Smooth muscle cell (in vitro differentiated cells): ENCODE data around the gene TBC1D24. TPM values are rescaled to one million over a fixed set of nuclear protein-coding genes. Genes with fewer than 3 reads are reported as not detected.

Experiments used
- DNase-seq: peaks from one replicate; lab custom pipeline; 2025; ENCODE audit not compliant: unreplicated experiment; lab: John Stamatoyannopoulos, UW
- H2AFZ ChIP-seq: fragments of 200-600 bp; sonication (generic); 2 replicates; pipeline ENCODE4 v1.6.0; 2016; ENCODE audit warnings: antibody characterized with exemption, low read depth, mild to moderate bottlenecking
- H3F3A ChIP-seq: fragments of 200-600 bp; sonication (generic); 2 replicates; pipeline ENCODE4 v1.6.0; 2017; ENCODE audit warnings: antibody characterized with exemption, low read depth
- H3K27ac ChIP-seq: fragments of 200-600 bp; sonication (generic); 2 replicates; pipeline ENCODE4 v1.5.1; 2016; ENCODE audit warnings: low read depth, mild to moderate bottlenecking
- H3K27me3 ChIP-seq: fragments of 200-600 bp; sonication (generic); 2 replicates; pipeline ENCODE4 v1.6.1; 2016; ENCODE audit warnings: low read depth, mild to moderate bottlenecking
- H3K36me3 ChIP-seq: fragments of 200-600 bp; sonication (generic); 2 replicates; pipeline ENCODE4 v1.5.1; 2016; ENCODE audit warnings: low read depth
- H3K4me1 ChIP-seq: fragments of 200-600 bp; sonication (generic); 2 replicates; pipeline ENCODE4 v1.5.1; 2016; ENCODE audit warnings: low read depth
- H3K4me2 ChIP-seq: fragments of 200-600 bp; sonication (generic); 2 replicates; pipeline ENCODE4 v1.6.0; 2016; ENCODE audit warnings: mild to moderate bottlenecking
- H3K4me3 ChIP-seq: fragments of 200-600 bp; sonication (generic); 2 replicates; pipeline ENCODE4 v1.5.1; 2016; ENCODE audit warnings: mild to moderate bottlenecking
- H3K79me2 ChIP-seq: fragments of 200-600 bp; sonication (generic); 2 replicates; pipeline ENCODE4 v1.6.0; 2016; ENCODE audit warnings: low read depth, mild to moderate bottlenecking
- H3K9ac ChIP-seq: fragments of 200-600 bp; sonication (generic); 2 replicates; pipeline ENCODE4 v1.6.0; 2016; ENCODE audit warnings: low read depth
- H3K9me3 ChIP-seq: fragments of 200-600 bp; sonication (generic); replicated peaks from 2 replicates; pipeline ENCODE4 v1.5.1; 2016; ENCODE audit warnings: low read depth
- H4K20me1 ChIP-seq: fragments of 200-600 bp; sonication (generic); 2 replicates; pipeline ENCODE4 v1.6.0; 2016; ENCODE audit warnings: low read depth
- WGBS: methylation state at CpG from one replicate; pipeline ENCODE4 v1.1.7; 2016; ENCODE audit warnings: low lambda C conversion rate; 5-methylcytosine and 5-hydroxymethylcytosine counted together
- polyA plus RNA-seq: library from polyadenylated mRNA; unstranded; fragments of >200 nt; fragmentation: Nextera tagmentation; extraction: Ambion mirVana; gene quantifications from 2 replicates; pipeline ENCODE4 v1.2.1, GENCODE V29; 2016
- total RNA-seq: library from RNA; depleted of rRNA; stranded (reverse); fragments of >200 nt; gene quantifications from 2 replicates; pipeline ENCODE4 v1.2.3, GENCODE V29; 2014
- TF ChIP-seq, protein P1 (sequence below): fragments of 200-600 bp; sonication (generic); IDR thresholded peaks from 2 replicates; pipeline ENCODE4 v1.5.1; 2017; ENCODE audit warnings: borderline replicate concordance, mild to moderate bottlenecking, antibody characterized with exemption; ENCODE audit not compliant: insufficient read depth, poor library complexity, severe bottlenecking

Gene TBC1D24
- total and polyA plus RNA-seq, 2 experiments from 2014 or later = 5.5 to 9.2 TPM

DNA sequence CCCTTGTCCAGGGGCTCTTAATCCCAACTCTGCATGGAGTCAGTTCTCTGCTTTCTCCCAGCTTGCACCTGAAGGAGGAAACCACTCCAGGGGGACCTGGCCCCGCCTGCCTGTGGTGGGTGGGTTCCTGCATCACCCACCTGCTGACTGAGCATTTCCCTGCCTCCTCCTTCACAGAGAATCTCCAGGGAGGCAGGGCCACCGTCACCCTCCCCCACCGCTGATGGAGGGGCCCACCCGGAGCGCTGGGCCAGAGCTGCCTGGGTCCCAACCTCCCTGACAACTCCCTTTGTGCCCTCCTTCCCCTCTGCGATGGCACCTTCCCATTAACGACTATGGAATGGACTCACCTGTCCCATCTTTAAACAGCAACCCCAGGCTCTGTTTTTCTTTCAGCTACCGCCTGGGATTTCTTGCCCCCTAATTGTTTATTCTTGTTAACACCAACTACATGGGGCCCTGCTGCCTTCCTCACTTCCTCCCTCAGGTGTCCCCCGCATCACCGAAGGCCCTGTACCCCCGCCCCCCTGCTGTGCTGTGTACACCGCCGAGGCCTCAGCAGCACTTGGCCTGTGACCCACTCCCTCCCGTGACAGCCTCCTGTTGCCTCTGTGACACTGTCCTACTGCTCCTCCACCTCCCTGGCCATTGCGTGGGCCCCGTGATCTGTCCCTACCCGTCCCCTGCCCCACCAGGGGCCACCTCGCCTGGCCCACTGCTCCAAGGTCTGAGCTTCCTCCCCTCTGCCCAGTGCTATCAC, 15.9 kb upstream of the TBC1D24 start:
- peak overlapping the region; percentile 84 for H3K4me2 ChIP-seq
- H3K4me1 ChIP-seq = peaks cover 7% of the 10 kb centered on the region
- H3K4me3 ChIP-seq = peak overlapping the region; percentile 56
- no peak for DNase-seq
- H3K79me2 ChIP-seq = no peaks in the 10 kb centered on the region
- no peak overlapping the region for H3K27ac ChIP-seq
- 38% methylated on average over 17 of the region's 18 CpGs for WGBS
- H2AFZ ChIP-seq = peak overlapping the region; percentile 63
- H3F3A ChIP-seq = no peaks in the 10 kb centered on the region
- no peaks in the 10 kb centered on the region for H3K27me3 ChIP-seq
- TF ChIP-seq, protein P1, sequence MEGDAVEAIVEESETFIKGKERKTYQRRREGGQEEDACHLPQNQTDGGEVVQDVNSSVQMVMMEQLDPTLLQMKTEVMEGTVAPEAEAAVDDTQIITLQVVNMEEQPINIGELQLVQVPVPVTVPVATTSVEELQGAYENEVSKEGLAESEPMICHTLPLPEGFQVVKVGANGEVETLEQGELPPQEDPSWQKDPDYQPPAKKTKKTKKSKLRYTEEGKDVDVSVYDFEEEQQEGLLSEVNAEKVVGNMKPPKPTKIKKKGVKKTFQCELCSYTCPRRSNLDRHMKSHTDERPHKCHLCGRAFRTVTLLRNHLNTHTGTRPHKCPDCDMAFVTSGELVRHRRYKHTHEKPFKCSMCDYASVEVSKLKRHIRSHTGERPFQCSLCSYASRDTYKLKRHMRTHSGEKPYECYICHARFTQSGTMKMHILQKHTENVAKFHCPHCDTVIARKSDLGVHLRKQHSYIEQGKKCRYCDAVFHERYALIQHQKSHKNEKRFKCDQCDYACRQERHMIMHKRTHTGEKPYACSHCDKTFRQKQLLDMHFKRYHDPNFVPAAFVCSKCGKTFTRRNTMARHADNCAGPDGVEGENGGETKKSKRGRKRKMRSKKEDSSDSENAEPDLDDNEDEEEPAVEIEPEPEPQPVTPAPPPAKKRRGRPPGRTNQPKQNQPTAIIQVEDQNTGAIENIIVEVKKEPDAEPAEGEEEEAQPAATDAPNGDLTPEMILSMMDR = no peak
- no peaks in the 10 kb centered on the region for H4K20me1 ChIP-seq
- H3K9ac ChIP-seq = peak overlapping the region; percentile 22
- no peaks in the 10 kb centered on the region for H3K9me3 ChIP-seq
- no peaks in the 10 kb centered on the region for H3K36me3 ChIP-seq

DNA sequence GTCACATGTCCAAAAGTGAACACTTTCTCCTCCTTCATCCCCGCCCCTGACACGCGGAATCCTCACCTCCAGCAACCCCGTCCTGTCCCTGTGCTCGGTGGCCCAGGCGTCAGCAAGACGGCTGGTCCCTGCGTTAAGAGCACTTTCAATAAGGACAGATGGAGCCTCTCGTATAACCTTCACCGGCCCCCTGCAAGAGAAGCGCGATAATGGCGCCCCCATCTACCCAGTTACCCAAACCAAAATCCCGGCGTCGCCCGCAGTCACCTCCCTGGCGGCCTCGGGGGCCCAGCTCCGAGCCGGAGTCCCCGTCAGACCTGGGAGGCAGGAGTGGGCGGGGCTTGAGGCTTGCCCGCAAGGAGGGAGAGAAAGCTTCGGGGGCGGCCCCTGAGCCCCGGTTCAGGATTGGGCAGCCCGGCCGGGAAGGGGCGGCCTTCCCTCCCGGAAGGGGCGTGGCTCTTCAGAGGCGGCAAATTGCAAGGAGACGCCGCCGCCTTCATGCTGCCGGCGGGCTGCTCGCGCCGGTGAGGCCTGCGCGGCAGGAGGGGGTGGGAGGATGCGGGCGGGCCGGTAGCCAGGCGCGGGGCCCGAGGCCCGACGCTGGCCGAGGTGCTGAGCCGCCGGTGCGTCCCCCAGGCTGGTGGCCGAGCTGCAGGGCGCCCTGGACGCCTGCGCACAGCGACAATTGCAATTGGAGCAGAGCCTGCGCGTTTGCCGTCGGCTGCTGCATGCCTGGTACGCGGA, 15.1 kb upstream of the TBC1D24 start, which contains the start of gene TEDC2:
Gene TEDC2 (plus strand): TSS at position 463 of the 744 bp plus-strand sequence. CDS start 36 bp downstream, at position 499.
- DNase-seq = peak; percentile 82
- Histone ChIP-seq H3F3A (no peaks in the 10 kb centered on the region), H3K79me2 (no peaks in the 10 kb centered on the region), H3K27me3 (no peaks in the 10 kb centered on the region), H3K9ac (peak within 1 kb of the TSS; percentile 22), H3K9me3 (no peaks in the 10 kb centered on the region), H3K27ac (no peak within 1 kb of the TSS), H2AFZ (peak within 1 kb of the TSS; percentile 63), H3K36me3 (no peaks in the 10 kb centered on the region), H3K4me2 (peak within 1 kb of the TSS; percentile 84), H4K20me1 (no peaks in the 10 kb centered on the region), H3K4me3 (peak within 1 kb of the TSS; percentile 56), H3K4me1 (peaks cover 7% of the 10 kb centered on the region)
- 2% methylated on average over 59 of the region's 66 CpGs for WGBS
- TF ChIP-seq, protein P1 = no peak

DNA sequence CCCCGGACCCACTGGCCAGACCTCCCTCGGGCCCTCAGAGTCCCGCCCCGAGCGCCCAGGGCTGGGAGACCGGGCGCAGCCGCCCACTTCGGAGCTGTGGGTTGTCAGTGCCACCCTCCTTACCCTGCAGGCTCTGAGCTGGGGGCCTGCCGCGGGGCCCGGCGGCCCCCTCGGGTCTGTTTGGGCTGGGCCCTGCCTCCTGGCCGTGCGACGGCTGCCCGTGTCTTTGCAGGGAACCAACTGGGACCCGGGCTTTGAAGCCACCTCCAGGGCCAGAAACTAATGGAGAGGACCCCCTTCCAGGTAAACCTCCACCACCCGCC, 14.6 kb upstream of the TBC1D24 start:
- 12% methylated on average over 18 of the region's 20 CpGs for WGBS
- no peak overlapping the region for H3K9ac ChIP-seq
- peaks cover 7% of the 10 kb centered on the region for H3K4me1 ChIP-seq
- no peaks in the 10 kb centered on the region for H3K27me3 ChIP-seq
- H3K4me2 ChIP-seq = peak overlapping the region; percentile 84
- no peaks in the 10 kb centered on the region for H3K79me2 ChIP-seq
- DNase-seq = no peak
- no peak overlapping the region for H2AFZ ChIP-seq
- H3K4me3 ChIP-seq = peak overlapping the region; percentile 56
- no peaks in the 10 kb centered on the region for H4K20me1 ChIP-seq
- H3K27ac ChIP-seq = no peak overlapping the region
- H3K36me3 ChIP-seq = no peaks in the 10 kb centered on the region
- no peaks in the 10 kb centered on the region for H3F3A ChIP-seq
- H3K9me3 ChIP-seq = no peaks in the 10 kb centered on the region
- TF ChIP-seq, protein P1 = no peak
